GM18505 (cell line): Measurements from ENCODE around the gene SNAP25.

Experiments used
- ATAC-seq: cut with Tn5 transposase; IDR thresholded peaks from one replicate; pipeline ENCODE4 v1.9.1; 2021; ENCODE audit not compliant: unreplicated experiment
- POLR2A ChIP-seq: IDR thresholded peaks from 4 replicates; pipeline ENCODE4 v1.6.1; 2011; ENCODE audit warnings: borderline replicate concordance; ENCODE audit not compliant: insufficient read depth, insufficient read length; ENCODE audit errors: extremely low read depth

SNAP25 gene

DNA sequence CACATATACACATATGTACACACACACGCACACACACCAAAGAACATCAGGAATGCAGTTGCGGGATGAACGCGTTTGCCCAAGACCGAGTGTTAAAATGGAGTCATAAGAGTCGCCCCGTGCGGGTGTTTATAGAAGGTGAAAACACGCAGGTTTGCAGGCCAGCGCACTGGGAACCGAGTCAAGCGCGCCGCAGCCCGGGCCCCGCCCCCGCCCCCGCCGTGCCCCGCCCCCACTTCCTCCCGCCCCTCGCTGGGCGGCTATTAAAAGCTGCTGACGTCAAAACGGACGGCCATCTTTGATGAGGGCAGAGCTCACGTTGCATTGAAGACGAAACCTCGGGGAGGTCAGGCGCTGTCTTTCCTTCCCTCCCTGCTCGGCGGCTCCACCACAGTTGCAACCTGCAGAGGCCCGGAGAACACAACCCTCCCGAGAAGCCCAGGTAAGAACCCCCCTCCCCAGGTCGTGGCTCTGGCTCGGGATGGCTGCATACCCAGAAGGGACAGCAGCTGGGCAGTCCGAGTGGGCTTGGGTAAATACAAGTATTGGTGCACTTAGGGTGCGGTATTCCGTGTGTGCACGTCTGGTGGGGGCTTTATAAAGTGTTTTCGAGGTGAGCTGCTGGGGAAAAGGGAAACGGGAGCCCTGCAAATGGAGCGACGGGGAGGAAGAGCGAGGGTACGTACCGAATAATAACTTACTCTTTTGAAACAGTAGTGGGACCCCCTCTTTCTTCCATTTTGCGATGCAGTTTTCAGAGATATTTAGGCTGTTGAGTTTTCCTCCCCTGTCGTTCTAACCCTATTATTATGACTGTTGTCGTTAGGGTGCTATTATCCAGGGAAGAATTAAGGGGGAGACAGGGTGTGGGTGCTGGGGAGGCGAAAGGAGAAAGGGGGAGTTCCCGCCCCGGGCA lies at the start of gene SNAP25:
SNAP25 (plus strand) TSS at position 295 of the 916 bp plus-strand sequence. CDS start 56,662 bp downstream, outside the sequence.
- no peak for ATAC-seq
- no peak for TF ChIP-seq POLR2A

- no peak for ATAC-seq
- no peak for TF ChIP-seq POLR2A
Observed at GRCh38 chr20:10169752-10170151, 48.9 kb upstream of the SNAP25 start.

DNA sequence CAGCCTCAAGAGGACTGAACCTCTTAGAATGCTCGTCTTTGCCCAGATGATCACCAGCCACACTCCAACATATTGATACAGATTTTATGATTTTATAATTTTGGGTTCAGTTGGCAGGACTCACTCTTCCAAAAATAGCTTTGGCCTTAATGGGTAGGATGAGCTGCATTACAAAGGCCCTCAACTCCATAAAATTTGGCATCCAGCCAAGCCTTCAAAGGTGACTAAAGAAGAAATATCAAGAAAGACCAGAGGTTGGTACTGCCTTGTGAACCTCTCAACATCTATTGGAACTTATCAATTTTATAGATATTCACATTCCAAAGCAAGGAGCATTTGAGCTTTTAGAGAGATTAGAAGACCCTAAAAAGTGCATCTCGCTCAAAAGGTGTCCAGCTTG lies 48.4 kb upstream of the SNAP25 start:
- no peak for TF ChIP-seq POLR2A
- ATAC-seq, result no peak

GRCh38 chr20:10171864-10172751 lies 46.5 kb upstream of the SNAP25 start:
- TF ChIP-seq POLR2A, result no peak
- no peak for ATAC-seq

GRCh38 chr20:10172998-10173655 lies 45.5 kb upstream of the SNAP25 start:
- TF ChIP-seq POLR2A, result no peak
- no peak for ATAC-seq

- no peak for ATAC-seq
Observed at GRCh38 chr20:10174400-10174799, 44.2 kb upstream of the SNAP25 start.

DNA sequence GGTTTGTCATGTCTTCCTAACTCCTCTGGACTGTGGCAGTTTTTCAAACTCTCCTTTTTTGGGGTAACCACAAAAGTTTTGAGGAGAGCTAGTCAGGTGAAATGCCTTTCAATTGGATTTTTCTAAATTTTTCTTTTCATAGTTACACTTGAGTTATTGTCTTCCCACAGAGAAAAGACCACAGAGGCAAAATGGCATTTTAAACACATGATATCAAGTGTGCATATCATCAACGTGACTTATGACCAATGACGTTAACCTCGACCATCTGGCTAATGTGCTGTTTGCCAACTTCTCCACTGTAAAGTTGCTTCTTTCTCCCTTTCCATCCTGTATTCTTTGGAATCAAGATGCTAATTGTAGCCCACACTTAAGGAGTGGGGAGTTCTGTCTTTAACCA lies 41.3 kb upstream of the SNAP25 start:
- no peak for ATAC-seq

More at GRCh38 chr20:10174400-10174799, 44.2 kb upstream of the SNAP25 start:
- TF ChIP-seq POLR2A, result no peak

GRCh38 chr20:10178091-10178490 lies 40.5 kb upstream of the SNAP25 start:
- no peak for ATAC-seq
- no peak for TF ChIP-seq POLR2A

More for the DNA sequence above, 41.3 kb upstream of the SNAP25 start:
- no peak for TF ChIP-seq POLR2A

DNA sequence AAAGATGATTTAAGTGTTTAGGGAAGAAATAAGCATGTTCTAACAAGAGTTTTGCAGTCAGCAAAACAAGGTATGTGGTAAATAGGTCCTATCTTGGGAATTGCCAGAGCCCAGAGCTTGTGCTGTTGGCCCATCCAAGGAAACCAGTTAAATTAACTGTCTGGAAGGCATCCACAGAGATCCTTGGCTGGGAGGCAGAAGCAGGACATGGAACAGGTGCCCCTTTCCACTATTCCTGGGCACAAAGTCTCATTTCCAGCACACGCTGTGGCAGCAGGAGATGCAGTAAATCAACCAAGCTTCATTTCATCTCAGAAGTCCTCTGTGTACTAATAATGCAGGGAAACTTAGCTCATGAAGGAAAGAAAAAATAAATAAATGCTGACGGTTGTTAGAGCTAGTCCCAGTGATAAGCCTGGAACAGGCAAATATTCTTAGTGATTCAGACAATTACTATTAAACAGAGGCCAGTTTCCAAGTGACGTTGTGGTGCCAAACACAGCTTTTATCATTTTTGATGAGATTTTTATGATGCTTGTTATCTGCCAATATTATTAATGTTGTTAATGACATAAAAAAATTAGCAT lies 39.8 kb upstream of the SNAP25 start:
- TF ChIP-seq POLR2A, result no peak
- ATAC-seq, result no peak

GRCh38 chr20:10179574-10180298 lies 38.9 kb upstream of the SNAP25 start:
- TF ChIP-seq POLR2A, result no peak
- ATAC-seq, result no peak

GRCh38 chr20:10180651-10181235 lies 37.9 kb upstream of the SNAP25 start:
- no peak for TF ChIP-seq POLR2A
- ATAC-seq, result no peak

DNA sequence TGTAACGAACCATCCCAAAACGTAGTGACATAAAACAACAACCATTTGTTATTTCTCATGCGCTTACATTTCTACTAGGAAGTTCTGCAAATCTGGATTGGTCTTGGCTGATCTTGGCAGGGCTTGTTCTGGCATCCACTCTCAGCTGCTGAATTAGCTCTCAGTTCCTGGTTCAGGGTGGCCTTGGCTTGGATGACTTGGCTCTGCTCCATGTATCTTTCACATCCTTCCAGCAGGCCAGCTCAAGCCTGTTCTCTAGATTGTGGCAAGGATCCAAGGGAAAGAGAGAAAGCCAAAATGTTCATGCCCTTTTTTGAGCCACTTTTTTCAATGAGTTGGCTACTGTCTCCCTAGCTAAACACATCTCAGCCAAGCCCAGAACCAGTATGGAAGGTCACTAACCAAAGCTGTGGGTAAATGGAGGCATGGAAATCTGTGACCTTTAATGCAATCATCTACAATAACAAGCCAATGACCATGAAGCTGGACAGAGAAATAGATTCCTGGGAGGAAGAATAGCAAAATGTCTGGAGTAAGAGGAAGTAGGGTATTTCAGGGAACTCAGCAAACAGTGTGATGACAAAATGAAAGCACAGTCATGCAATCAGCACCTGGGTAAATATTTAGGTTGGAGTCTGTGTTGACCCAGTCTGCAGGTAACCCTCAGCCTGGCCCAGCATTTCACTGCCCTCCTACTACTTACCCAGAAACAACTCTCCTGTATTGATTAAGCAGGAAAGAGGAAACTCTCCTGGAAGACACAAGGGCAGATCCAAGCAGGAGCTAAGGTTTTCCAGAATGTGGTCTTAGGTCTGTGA lies 32.7 kb upstream of the SNAP25 start:
- no peak for ATAC-seq
- TF ChIP-seq POLR2A, result no peak

GRCh38 chr20:10190456-10190855 lies 28.2 kb upstream of the SNAP25 start:
- TF ChIP-seq POLR2A, result no peak
- no peak for ATAC-seq
